Measurements from ENCODE around the gene MEGF6. TPM values are rescaled to one million over a fixed set of nuclear protein-coding genes. Genes with fewer than 3 reads are reported as not detected.

Gene MEGF6
- total RNA-seq, 1 experiment from 2014 or later: 21.3 TPM

- Histone ChIP-seq H3K9ac (ENCODE audit: extremely low read depth, insufficient read length, low read length) (no peak overlapping the region), H2BK5ac (ENCODE audit: insufficient read length, low read length) (no peak overlapping the region), H3K79me2 (ENCODE audit: insufficient read depth, low read length) (no peaks in the 10 kb centered on the region), H3K18ac (ENCODE audit: insufficient read length, low read depth, low read length) (no peak overlapping the region), H3K4me1 (ENCODE audit: insufficient read depth, low read length) (no peaks in the 10 kb centered on the region), H4K5ac (ENCODE audit: insufficient read length, low read depth, low read length) (no peak overlapping the region), H3K79me1 (ENCODE audit: insufficient read depth, low read depth, low read length, poor library complexity, severe bottlenecking) (no peaks in the 10 kb centered on the region), H3K4ac (ENCODE audit: low read depth, low read length) (no peak overlapping the region), H3T11ph (ENCODE audit: low read length) (no peak overlapping the region), H3K27ac (ENCODE audit: insufficient read length, low read depth, low read length) (no peak overlapping the region), H2BK12ac (ENCODE audit: insufficient read length, low read depth, low read length) (no peak overlapping the region), H2AK5ac (ENCODE audit: insufficient read length, low read length) (no peak overlapping the region), H3K23me2 (ENCODE audit: insufficient read length, low read depth, low read length, poor library complexity, severe bottlenecking) (no peaks in the 10 kb centered on the region), H3K4me2 (ENCODE audit: insufficient read depth, insufficient read length, low read length) (no peak overlapping the region), H3K14ac (ENCODE audit: insufficient read depth, low read length) (no peak overlapping the region; the same call in 1 of the 2 replicates), H3K9me3 (ENCODE audit: control insufficient read depth, low read depth, low read length) (no peaks in the 10 kb centered on the region), H4K91ac (ENCODE audit: insufficient read length, low read depth, low read length) (no peak overlapping the region), H4K8ac (replicated peaks; ENCODE audit: insufficient read length, low read depth, low read length) (no peak overlapping the region), H2BK15ac (ENCODE audit: low read depth, low read length) (no peak overlapping the region), H2AFZ (ENCODE audit: low read length) (no peak overlapping the region), H3K56ac (ENCODE audit: insufficient read length, low read depth, low read length) (no peak overlapping the region), H3K23ac (ENCODE audit: insufficient read length, low read depth, low read length) (no peak overlapping the region), H2BK120ac (ENCODE audit: low read depth, low read length, poor library complexity, severe bottlenecking) (no peak overlapping the region), H3K27me3 (ENCODE audit: insufficient read depth, low read length) (no peaks in the 10 kb centered on the region), H4K20me1 (ENCODE audit: control insufficient read depth, insufficient read depth, insufficient read length) (no peaks in the 10 kb centered on the region), H2BK20ac (ENCODE audit: low read depth, low read length, poor library complexity, severe bottlenecking) (no peak overlapping the region)
- no peak for TF ChIP-seq CTCF (conservative IDR thresholded peaks at IDR 0.05)
- no CpG with 5 or more reads among the region's 36 CpGs for WGBS (ENCODE audit: extremely low coverage, insufficient read length, low lambda C conversion rate)
- Mint-ChIP-seq H3K27me3 (ENCODE audit: low read depth) (no peaks in the 10 kb centered on the region), H3K27ac (peak overlapping the region in 2 of 3 experiments; percentile 66 to 91; a peak in 4 of 7 replicates), H3K9me3 (no peaks in the 10 kb centered on the region), H3K4me1 (peaks cover 4 to 18% of the 10 kb centered on the region in 2 experiments), H3K36me3 (ENCODE audit: insufficient read depth in 1 of 3, low read depth in 3 of 3) (peaks cover 6 to 60% (median 55%) of the 10 kb centered on the region in 3 experiments), H3K4me3 (no peak overlapping the region)
- DNase-seq: no peak
Measured at GRCh38 chr1:3631320-3632260, 20.3 kb upstream of the MEGF6 start.
